ENCODE measurements around the gene ALPK3. TPM values are rescaled to one million over a fixed set of nuclear protein-coding genes. Genes with fewer than 3 reads are reported as not detected.
A peak's percentile ranks its signal among the peaks of the same experiment; 100 is the strongest.

ALPK3 gene
- total RNA-seq, 2 donors from 2014 or later: 57.8 to 94.1 TPM

DNA sequence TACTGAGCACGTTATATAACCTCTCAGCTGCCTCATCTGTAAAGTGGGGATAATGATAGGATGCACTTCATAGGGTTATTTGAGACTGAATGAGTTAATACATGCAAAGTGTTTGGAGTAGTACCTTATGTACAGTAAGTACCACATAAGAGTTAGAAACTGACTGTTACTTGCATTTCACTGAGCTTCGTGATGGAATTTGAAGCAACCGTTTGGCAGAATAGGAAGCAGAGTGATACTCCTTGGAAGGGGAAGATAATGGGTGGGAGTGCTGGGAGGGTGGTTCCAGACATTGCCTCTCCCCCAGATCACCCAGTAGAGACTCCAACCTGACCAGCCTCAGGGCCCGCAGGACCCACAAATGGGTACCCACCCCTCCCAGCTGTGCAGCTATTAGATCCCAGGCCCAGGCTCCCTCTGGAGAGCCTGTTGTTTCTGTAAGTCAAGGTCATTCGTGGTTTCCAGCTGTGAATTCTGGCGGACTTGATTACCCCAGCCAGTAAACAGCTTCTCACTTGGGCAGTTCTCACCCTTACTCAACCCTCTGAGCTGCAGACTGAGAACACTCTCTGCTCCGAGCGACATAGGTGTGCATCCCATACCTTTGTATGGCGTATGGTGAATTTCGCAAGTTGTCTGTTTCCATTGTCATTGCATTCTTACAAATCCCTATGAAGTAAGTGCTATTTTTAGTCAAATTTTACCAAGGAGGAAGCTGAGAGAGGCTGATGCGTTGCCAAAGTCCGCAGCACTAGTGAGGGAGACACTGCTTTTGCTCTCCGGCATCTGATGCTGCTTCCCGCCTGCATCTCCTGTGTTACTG, 11.1 kb downstream of the ALPK3 start:
- H3K9ac ChIP-seq (ENCODE audit: extremely low read depth, low read length, poor library complexity, severe bottlenecking): no peak overlapping the region

DNA sequence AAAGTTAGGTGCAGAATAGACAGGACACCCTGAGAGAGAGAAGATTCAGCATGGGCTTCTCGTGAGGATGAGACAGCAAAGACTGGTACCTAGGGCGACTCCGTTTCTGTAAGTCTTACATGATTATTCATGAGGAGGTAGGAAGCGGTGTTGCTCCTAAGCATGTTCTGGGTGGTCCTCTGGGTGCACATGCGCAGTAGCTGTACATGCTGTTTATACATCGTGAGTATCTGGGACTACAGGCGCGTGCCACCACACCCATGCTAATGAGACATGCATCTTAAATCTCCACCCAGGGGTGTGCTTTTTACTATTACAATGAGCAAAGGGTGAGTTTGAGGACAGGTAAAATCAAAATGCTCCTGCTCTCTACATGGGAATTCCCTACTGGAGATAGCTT, 12.3 kb downstream of the ALPK3 start:
- Mint-ChIP-seq H3K27ac (no peak overlapping the region), H3K4me1 (peaks cover 27% of the 10 kb centered on the region), H3K4me3 (no peak overlapping the region), H3K36me3 (ENCODE audit: low read depth) (peaks cover 60% of the 10 kb centered on the region), H3K27me3 (ENCODE audit: insufficient read depth) (no peaks in the 10 kb centered on the region), H3K9me3 (no peaks in the 10 kb centered on the region)
- TF ChIP-seq, protein P1, sequence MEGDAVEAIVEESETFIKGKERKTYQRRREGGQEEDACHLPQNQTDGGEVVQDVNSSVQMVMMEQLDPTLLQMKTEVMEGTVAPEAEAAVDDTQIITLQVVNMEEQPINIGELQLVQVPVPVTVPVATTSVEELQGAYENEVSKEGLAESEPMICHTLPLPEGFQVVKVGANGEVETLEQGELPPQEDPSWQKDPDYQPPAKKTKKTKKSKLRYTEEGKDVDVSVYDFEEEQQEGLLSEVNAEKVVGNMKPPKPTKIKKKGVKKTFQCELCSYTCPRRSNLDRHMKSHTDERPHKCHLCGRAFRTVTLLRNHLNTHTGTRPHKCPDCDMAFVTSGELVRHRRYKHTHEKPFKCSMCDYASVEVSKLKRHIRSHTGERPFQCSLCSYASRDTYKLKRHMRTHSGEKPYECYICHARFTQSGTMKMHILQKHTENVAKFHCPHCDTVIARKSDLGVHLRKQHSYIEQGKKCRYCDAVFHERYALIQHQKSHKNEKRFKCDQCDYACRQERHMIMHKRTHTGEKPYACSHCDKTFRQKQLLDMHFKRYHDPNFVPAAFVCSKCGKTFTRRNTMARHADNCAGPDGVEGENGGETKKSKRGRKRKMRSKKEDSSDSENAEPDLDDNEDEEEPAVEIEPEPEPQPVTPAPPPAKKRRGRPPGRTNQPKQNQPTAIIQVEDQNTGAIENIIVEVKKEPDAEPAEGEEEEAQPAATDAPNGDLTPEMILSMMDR (conservative IDR thresholded peaks at IDR 0.05): no peak
- peak; percentile 24 for DNase-seq
- no peaks in the 10 kb centered on the region for H3K9me3 ChIP-seq (ENCODE audit: control insufficient read depth, low read length)
- H3K4me3 ChIP-seq (ENCODE audit: low read length): no peak overlapping the region
- peaks cover 22% of the 10 kb centered on the region for H3K4me1 ChIP-seq (ENCODE audit: control insufficient read depth, insufficient read depth, low read length)
- peaks cover 85% of the 10 kb centered on the region for H3K36me3 ChIP-seq (ENCODE audit: control insufficient read depth, insufficient read depth, low read length)
- no peak overlapping the region for H3K9ac ChIP-seq (ENCODE audit: extremely low read depth, low read length, poor library complexity, severe bottlenecking)
- 94 to 95% methylated on average over 8 of the region's 8 CpGs for WGBS, 2 experiments (ENCODE audit: insufficient coverage in 1 of 2, insufficient read length in 1 of 2)
- H3K27ac ChIP-seq (ENCODE audit: low read depth, low read length): no peak overlapping the region
- no peaks in the 10 kb centered on the region for H3K27me3 ChIP-seq (ENCODE audit: control insufficient read depth, insufficient read depth, low read length, poor library complexity, severe bottlenecking)

More for the DNA sequence above, 11.1 kb downstream of the ALPK3 start:
- Histone ChIP-seq H3K36me3 (ENCODE audit: control insufficient read depth, insufficient read depth, low read length) (peaks cover 94% of the 10 kb centered on the region), H3K27ac (ENCODE audit: low read depth, low read length) (no peak overlapping the region), H3K4me3 (ENCODE audit: low read length) (no peak overlapping the region), H3K27me3 (ENCODE audit: control insufficient read depth, insufficient read depth, low read length, poor library complexity, severe bottlenecking) (no peaks in the 10 kb centered on the region), H3K9me3 (ENCODE audit: control insufficient read depth, low read length) (no peaks in the 10 kb centered on the region), H3K4me1 (ENCODE audit: control insufficient read depth, insufficient read depth, low read length) (peaks cover 14% of the 10 kb centered on the region)
- no peak overlapping the region for H3K4me3 Mint-ChIP-seq
- H3K4me1 Mint-ChIP-seq: peaks cover 25% of the 10 kb centered on the region
- peak; percentile 51 for DNase-seq
- H3K27ac Mint-ChIP-seq: no peak overlapping the region
- TF ChIP-seq, protein P1 (conservative IDR thresholded peaks at IDR 0.05): no peak
- 84 to 90% methylated on average over 10 to 14 of the region's 14 CpGs for WGBS, 2 experiments (ENCODE audit: insufficient coverage in 1 of 2, insufficient read length in 1 of 2)
- peaks cover 62% of the 10 kb centered on the region for H3K36me3 Mint-ChIP-seq (ENCODE audit: low read depth)
- no peaks in the 10 kb centered on the region for H3K27me3 Mint-ChIP-seq (ENCODE audit: insufficient read depth)
- H3K9me3 Mint-ChIP-seq: no peaks in the 10 kb centered on the region

DNA sequence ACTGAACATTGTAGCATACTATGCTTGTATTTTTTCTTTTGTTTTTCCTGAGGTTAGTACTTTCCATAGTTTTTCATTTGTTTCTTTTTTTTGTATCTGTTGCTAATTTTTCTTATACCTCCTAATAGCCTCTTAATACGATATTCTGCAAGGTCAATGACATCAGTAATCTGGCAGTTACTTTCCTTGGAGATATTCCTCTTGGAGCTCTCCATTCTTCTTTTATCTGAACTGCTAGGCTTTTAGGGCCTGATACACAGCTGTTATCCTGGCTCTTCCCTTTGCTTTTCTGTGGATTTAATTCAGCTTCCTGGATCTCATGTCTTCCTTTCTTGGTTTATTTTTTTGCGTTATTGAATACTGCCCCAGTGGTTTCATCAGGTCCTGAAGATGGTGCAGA, 12.9 kb downstream of the ALPK3 start:
- Histone ChIP-seq H3K4me3 (ENCODE audit: low read length) (peak overlapping the region; percentile 10), H3K9me3 (ENCODE audit: control insufficient read depth, low read length) (no peaks in the 10 kb centered on the region), H3K36me3 (ENCODE audit: control insufficient read depth, insufficient read depth, low read length) (peaks cover 83% of the 10 kb centered on the region), H3K27ac (ENCODE audit: low read depth, low read length) (no peak overlapping the region), H3K4me1 (ENCODE audit: control insufficient read depth, insufficient read depth, low read length) (peaks cover 22% of the 10 kb centered on the region), H3K27me3 (ENCODE audit: control insufficient read depth, insufficient read depth, low read length, poor library complexity, severe bottlenecking) (no peaks in the 10 kb centered on the region), H3K9ac (ENCODE audit: extremely low read depth, low read length, poor library complexity, severe bottlenecking) (no peak overlapping the region)
- Mint-ChIP-seq H3K9me3 (no peaks in the 10 kb centered on the region), H3K36me3 (ENCODE audit: low read depth) (peaks cover 59% of the 10 kb centered on the region), H3K4me3 (no peak overlapping the region), H3K4me1 (peaks cover 27% of the 10 kb centered on the region), H3K27ac (no peak overlapping the region), H3K27me3 (ENCODE audit: insufficient read depth) (no peaks in the 10 kb centered on the region)
- WGBS, 2 experiments (ENCODE audit: insufficient coverage in 1 of 2, insufficient read length in 1 of 2): 81 to 91% methylated on average over 1 to 2 of the region's 2 CpGs
- DNase-seq: no peak
- TF ChIP-seq, protein P1 (conservative IDR thresholded peaks at IDR 0.05): no peak

Data from endodermal cell (in vitro differentiated cells).